GM06990 (cell line): ENCODE results near the gene PYGM.

ENCODE experiments used
- DNase-seq: peaks from one replicate; pipeline ENCODE4 v3.0.0-alpha.2; 2011; ENCODE audit not compliant: insufficient read length; ENCODE audit errors: extremely low read depth
- H3K27me3 ChIP-seq: replicated peaks from 2 replicates; pipeline ENCODE4 v1.6.0; 2011; ENCODE audit warnings: low read length; ENCODE audit not compliant: control insufficient read depth, insufficient read depth
- H3K36me3 ChIP-seq: 2 replicates; pipeline ENCODE4 v1.5.1; 2011; ENCODE audit warnings: low read length; ENCODE audit not compliant: control insufficient read depth, insufficient read depth
- H3K4me3 ChIP-seq: replicated peaks from 2 replicates; pipeline ENCODE4 v1.5.1; 2011; ENCODE audit warnings: low read depth, mild to moderate bottlenecking, control low read depth, low read length
- TF ChIP-seq, protein P1 (sequence below): IDR thresholded peaks from 2 replicates; pipeline ENCODE4 v1.5.1; 2011; ENCODE audit warnings: low read length, control low read depth, mild to moderate bottlenecking, inconsistent platforms; ENCODE audit not compliant: insufficient read depth, poor library complexity, severe bottlenecking

Gene PYGM

DNA sequence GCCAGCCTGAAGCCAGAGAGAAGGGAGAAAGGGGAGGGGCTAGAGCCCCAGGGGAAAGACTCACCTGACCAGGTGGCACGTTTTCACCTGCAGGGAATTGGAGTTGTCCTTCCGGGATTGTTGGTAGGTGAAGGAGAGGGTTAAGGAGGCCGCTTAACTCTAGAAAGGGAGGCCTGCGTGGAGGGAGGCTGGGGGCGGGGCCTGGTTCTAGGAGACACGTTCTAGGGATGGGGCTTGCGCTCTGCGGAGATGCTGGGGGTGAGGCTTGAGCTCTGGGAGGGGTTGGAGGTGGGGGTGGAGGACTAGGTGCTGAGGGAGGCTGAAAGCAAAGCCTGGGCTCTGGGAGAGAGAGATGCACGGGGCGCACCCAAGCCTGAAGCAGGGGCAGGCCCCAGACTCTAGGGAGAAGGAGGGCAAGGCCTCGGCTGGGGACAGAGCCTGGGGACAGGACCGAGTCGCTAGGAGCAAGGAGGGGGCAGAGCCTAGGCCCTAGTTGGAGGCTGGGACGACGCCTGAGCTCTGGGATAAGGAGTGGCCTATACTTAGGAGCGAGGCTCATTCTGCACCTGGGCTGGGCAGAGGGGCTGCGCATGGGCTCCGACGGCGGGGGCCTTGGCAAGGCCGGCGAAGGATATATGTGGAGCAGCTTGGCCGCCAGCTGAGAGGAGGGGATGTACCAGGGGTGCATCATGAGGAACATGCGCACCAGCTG is 18.2 kb downstream of the PYGM start:
- DNase-seq = no peak
- Histone ChIP-seq H3K36me3 (no peaks in the 10 kb centered on the region), H3K4me3 (no peak overlapping the region), H3K27me3 (peaks cover 4% of the 10 kb centered on the region; the same call in 1 of the 2 replicates)
- TF ChIP-seq, protein P1, sequence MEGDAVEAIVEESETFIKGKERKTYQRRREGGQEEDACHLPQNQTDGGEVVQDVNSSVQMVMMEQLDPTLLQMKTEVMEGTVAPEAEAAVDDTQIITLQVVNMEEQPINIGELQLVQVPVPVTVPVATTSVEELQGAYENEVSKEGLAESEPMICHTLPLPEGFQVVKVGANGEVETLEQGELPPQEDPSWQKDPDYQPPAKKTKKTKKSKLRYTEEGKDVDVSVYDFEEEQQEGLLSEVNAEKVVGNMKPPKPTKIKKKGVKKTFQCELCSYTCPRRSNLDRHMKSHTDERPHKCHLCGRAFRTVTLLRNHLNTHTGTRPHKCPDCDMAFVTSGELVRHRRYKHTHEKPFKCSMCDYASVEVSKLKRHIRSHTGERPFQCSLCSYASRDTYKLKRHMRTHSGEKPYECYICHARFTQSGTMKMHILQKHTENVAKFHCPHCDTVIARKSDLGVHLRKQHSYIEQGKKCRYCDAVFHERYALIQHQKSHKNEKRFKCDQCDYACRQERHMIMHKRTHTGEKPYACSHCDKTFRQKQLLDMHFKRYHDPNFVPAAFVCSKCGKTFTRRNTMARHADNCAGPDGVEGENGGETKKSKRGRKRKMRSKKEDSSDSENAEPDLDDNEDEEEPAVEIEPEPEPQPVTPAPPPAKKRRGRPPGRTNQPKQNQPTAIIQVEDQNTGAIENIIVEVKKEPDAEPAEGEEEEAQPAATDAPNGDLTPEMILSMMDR = no peak

GRCh38 chr11:64739871-64740270 is 19.9 kb downstream of the PYGM start:
- no peak for DNase-seq
- Histone ChIP-seq H3K36me3 (no peaks in the 10 kb centered on the region), H3K4me3 (no peak overlapping the region), H3K27me3 (peaks cover 4% of the 10 kb centered on the region; the same call in 1 of the 2 replicates)
- TF ChIP-seq, protein P1 = no peak

GRCh38 chr11:64736654-64737053 is 23.1 kb downstream of the PYGM start:
- TF ChIP-seq, protein P1 = no peak
- Histone ChIP-seq H3K27me3 (no peaks in the 10 kb centered on the region), H3K4me3 (no peak overlapping the region), H3K36me3 (no peaks in the 10 kb centered on the region)
- no peak for DNase-seq

- Histone ChIP-seq H3K4me3 (no peak overlapping the region), H3K36me3 (no peaks in the 10 kb centered on the region), H3K27me3 (no peaks in the 10 kb centered on the region)
- TF ChIP-seq, protein P1 = no peak
- DNase-seq = no peak
These were observed 24.0 kb downstream of the PYGM start for GRCh38 chr11:64735725-64736259.

DNA sequence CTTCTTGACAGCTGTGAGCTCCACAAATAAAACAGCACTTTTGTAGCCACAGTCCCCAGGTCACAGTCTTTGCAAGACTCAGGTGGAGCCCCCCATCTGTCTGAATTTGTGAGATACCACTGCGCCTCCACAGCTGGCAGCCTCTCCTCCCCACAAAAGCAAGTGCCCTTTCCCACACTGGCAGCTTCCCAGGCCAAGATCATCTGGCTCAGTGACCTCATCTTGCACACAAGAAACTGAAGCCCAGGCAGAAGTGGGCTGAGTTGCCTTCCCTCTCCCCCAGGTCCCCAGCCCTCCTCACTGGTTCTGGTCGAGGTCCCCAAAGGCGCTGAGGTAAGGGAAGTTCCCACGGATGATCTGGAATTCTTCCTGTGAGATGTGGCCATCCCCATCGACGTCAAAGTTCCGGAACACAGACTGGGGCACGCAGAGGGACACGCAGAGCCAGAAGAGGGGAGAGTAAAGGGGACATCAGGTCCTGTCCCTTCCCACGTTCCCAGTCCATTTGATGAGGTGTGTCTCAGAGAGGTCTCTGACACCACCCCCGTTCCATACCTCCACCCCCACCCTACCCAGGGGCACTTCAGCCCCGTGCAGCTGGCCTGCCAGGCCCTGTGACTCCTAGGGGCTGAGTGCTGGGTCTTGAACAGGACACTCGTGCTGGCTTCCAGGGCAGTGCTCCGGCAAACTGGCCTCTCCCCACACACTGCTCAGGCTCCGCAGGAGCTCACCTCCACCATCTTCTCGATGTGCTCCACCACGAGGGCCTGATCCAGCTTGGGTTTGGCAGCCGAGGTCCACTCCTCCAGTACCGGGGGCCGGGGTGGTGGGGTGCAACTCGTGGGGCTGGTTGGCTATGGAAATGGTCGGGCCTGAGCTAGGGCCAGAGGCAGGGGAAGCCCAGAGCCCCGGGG is 24.7 kb downstream of the PYGM start:
- TF ChIP-seq, protein P1 = no peak
- H3K36me3 ChIP-seq = no peaks in the 10 kb centered on the region
- H3K4me3 ChIP-seq = no peak overlapping the region
- no peak for DNase-seq
- no peaks in the 10 kb centered on the region for H3K27me3 ChIP-seq
